HepG2 (cell line): Measurements from ENCODE around the gene MCM6.
"Not testable (repeated sequence)": the region's sequence is repeated elsewhere in the genome, so short reads cannot be mapped to it uniquely, and the experiment has no call there.

ENCODE experiments used
- HMG20B ChIP-seq: conservative IDR thresholded peaks from 2 replicates; pipeline ENCODE4 v1.6.1; 2016; ENCODE audit warnings: missing genetic modification reagents, missing compliant biosample characterization
- ZFX ChIP-seq: sonication (generic); formaldehyde crosslinking; IDR thresholded peaks from 2 replicates; pipeline ENCODE4 v1.4.0; 2020; ENCODE audit warnings: mild to moderate bottlenecking, low read depth, missing genetic modification reagents, moderate library complexity
- TF ChIP-seq, protein P1 (sequence below): IDR thresholded peaks from 2 replicates; pipeline ENCODE4 v1.6.1; 2012; ENCODE audit warnings: low read depth, low read length, improper control_type of control experiment

DNA sequence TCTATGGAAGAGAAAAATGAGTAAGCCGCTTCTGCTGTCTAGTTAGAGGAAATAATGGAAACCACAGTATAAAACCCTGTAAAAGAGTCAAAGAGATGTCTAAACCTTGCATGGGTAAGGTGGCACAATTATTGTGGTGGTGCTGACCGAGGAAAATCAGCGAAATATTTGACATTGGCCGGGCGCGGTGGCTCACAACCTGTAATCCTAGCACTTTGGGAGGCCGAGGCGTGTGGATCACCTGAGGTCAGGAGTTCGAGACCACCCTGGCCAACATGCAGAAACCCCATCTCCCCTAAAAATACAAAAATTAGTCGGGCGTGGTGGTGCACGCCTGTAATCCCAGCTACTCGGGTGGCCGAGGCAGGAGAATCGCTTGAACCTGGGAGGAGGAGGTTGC, 527 bp upstream of the MCM6 start:
- TF ChIP-seq ZFX; HMG20B (CRISPR knock-in tag): not testable (repeated sequence)
- TF ChIP-seq, protein P1, sequence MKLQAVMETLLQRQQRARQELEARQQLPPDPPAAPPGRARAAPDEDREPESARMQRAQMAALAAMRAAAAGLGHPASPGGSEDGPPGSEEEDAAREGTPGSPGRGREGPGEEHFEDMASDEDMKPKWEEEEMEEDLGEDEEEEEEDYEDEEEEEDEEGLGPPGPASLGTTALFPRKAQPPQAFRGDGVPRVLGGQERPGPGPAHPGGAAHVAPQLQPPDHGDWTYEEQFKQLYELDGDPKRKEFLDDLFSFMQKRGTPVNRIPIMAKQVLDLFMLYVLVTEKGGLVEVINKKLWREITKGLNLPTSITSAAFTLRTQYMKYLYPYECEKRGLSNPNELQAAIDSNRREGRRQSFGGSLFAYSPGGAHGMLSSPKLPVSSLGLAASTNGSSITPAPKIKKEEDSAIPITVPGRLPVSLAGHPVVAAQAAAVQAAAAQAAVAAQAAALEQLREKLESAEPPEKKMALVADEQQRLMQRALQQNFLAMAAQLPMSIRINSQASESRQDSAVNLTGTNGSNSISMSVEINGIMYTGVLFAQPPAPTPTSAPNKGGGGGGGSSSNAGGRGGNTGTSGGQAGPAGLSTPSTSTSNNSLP = not testable (repeated sequence)
